Kidney glomerular epithelial cell (primary cell): Measurements from ENCODE around the gene DISP3.
"Not testable (repeated sequence)": the region's sequence is repeated elsewhere in the genome, so short reads cannot be mapped to it uniquely, and the experiment has no call there.

Experiments used
- DNase-seq: peaks from one replicate; lab custom pipeline; 2025; lab: John Stamatoyannopoulos, UW

The DISP3 gene

DNA sequence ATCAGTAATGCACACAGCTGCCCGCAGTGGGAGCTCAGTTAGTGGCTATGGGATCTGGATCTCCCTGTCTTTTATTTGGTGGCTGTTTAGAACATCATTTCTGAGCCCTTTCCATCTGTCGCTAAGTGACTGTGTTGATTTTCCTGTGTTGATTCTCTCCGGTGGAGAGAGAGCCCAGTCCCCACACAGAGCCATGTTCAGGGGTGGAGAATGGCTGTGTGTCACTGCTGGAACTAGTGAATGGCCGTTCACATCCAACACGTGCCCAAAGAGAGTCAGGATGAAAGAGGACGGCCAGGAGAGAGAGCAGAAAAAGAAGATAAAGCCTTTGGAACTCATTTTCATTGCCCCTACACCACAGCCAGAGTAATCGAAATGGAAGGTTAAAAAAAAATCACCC lies 99.0 kb downstream of the DISP3 start:
- no peak for DNase-seq

DNA sequence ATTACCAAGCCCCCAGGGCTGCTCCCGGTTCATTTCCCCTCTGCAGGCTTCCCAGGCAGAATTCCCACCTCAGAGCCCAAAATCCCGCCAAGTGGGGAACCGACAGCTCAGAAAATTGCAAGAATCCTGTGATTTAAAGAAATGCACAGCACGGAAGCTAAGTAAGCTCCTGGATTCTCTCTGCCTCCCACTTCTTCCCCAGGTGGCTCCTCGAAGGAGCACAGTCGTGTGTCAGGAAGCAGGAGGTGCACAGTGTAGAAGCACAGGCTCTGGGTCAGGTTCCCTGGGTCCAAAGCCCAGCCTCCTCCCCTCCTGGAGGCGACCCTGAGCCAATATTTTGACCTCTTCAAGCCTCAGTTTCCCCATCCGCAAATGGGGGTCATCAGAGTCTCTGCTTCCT lies 100.6 kb downstream of the DISP3 start:
- DNase-seq, result no peak

DNA sequence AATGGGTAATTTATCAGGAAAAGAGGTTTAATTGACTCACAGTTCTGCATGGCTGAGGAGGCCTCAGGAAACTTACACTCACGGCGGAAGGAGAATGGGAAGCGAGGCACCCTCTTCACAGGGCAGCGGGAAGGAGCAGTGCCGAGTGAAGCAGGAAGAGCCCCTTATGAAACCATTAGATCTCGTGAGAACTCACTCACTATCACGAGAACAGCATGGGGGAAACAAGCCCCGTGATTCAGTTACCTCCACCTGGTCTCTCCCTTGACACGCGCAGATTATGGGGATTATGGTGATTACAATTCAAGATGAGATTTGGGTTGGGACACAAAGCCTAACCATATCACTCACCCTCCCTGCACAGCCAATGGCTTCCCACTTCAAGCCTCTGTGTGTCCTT lies 101.1 kb downstream of the DISP3 start:
- not testable (repeated sequence) for DNase-seq

DNA sequence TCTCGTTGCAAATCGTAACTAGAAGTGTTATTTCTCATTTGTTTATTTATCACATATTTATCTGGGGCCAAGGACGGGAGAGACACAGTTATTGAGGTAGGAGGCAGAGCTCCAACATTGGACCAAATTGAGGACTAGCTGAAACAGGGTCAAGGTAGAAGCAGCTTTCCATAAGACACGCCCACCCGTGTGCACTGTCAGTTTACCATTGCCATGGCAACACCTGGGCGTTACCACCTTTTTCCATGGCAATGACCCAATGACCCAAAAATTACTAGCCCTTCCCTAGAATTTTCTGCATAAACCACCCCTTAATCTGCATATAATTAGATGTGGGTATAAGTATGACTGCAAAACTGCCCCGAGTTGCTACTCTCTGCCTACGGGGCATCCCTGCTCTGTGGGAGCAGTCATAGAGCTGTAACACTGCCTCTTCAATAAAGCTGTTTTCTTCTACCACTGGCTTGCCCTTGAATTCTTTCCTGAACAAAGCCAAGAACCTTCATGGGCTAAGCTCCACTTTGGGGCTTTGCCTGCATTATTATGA lies 102.6 kb downstream of the DISP3 start:
- DNase-seq, result no peak

DNA sequence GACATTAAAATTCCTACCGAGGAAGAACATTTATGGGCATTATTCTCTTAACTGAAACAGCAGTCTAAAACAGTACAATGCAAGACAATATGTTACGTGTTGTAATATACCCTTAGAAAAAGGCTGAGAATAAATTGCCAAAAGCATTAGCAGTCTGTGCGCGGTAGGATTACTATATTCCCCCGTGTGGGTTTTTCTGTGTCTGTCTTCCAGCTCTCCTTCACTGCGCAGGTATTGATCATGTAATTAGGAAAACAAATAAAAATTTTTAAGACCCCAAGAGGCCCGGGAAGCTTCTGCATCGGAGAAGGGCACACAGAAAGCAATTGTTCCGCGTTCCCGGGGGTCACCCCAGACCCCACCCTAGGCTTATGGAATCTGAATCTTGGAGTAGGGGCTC lies 106.4 kb downstream of the DISP3 start:
- DNase-seq, result no peak
